Gastrocnemius medialis (tissue), 4 donors: ENCODE results near the gene HSDL2. TPM values are rescaled to one million over a fixed set of nuclear protein-coding genes. Genes with fewer than 3 reads are reported as not detected.

Experiments
- ATAC-seq, 2 donors: fragments of 150-250 bp; one replicate each; pipeline ENCODE4 v1.9.1; 2016
- DNase-seq, 2 donors: peaks; one replicate each; pipeline ENCODE4 v3.0.0-alpha.2; 2019
- H3K27ac ChIP-seq, 4 donors: fragments of 200-600 bp; sonication (generic); 1 replicate in 1 of 4; 2 replicates in 3 of 4; pipeline ENCODE4 v1.5.1; 2016 to 2018; ENCODE audit warnings: mild to moderate bottlenecking in 2 of 4, moderate library complexity in 1 of 4
- H3K27me3 ChIP-seq, 3 donors: fragments of 200-600 bp; sonication (generic) in 2 of 3; 1 replicate in 1 of 3; 2 replicates in 2 of 3; pipeline versions ENCODE4 v1.5.1 to v1.6.0; 2016 to 2019; ENCODE audit warnings: mild to moderate bottlenecking in 1 of 3, moderate library complexity in 1 of 3
- H3K36me3 ChIP-seq, 2 donors: fragments of 200-600 bp; sonication (generic) in 1 of 2; one replicate each; pipeline ENCODE4 v1.5.1; 2017 to 2018
- H3K4me1 ChIP-seq, 2 donors: fragments of 200-600 bp; sonication (generic) in 1 of 2; one replicate each; pipeline ENCODE4 v1.5.1; 2016 to 2017; ENCODE audit warnings: mild to moderate bottlenecking in 2 of 2
- H3K4me3 ChIP-seq, 4 donors: fragments of 200-600 bp; sonication (generic) in 3 of 4; 1 replicate in 1 of 4; 2 replicates in 3 of 4; pipeline ENCODE4 v1.5.1; 2016 to 2019; ENCODE audit warnings: mild to moderate bottlenecking in 2 of 4
- H3K9me3 ChIP-seq, 3 donors: fragments of 200-600 bp; sonication (generic) in 2 of 3; 1 replicate in 1 of 3; 2 replicates in 2 of 3; pipeline ENCODE4 v1.5.1; 2016 to 2019
- POLR2A ChIP-seq, 2 donors: fragments of 450-650 bp; IDR thresholded peaks; one replicate each; pipeline ENCODE4 v1.6.1; 2017; ENCODE audit warnings: antibody characterized with exemption in 2 of 2, mild to moderate bottlenecking in 2 of 2, moderate library complexity in 2 of 2
- in situ Hi-C, 4 donors: fragments of 200-750 bp; cut with MboI; loops; one replicate each; pipeline versions ENCODE4 v1.15.0 to v1.8.0; 2017; ENCODE audit warnings: low sequenced_read_pairs in 4 of 4
- intact Hi-C: fragments of 100-400 bp; cut with DNase I; formaldehyde crosslinking; loops from one replicate; pipeline ENCODE4 v1.15.1; 2023; ENCODE audit warnings: low total_unique reads
- total RNA-seq, 4 donors: library from RNA; depleted of rRNA; stranded (reverse); fragments of >200 nt; gene quantifications; one replicate each; pipeline versions ENCODE4 v1.1.0 to v1.2.3, GENCODE V29; 2016
- TF ChIP-seq, protein P1 (sequence below), 5 experiments: fragments of 450-650 bp in 3 of 5; fragments of 200-600 bp in 2 of 5; sonication (generic) in 2 of 5; IDR thresholded peaks in 4 of 5; conservative IDR thresholded peaks in 1 of 5; 1 replicate in 4 of 5; 2 replicates in 1 of 5; pipeline ENCODE4 v1.5.1; 2016 to 2019; ENCODE audit warnings: antibody characterized with exemption in 5 of 5, mild to moderate bottlenecking in 3 of 5, moderate library complexity in 3 of 5

Gene HSDL2
- total RNA-seq, 4 donors from 2014 or later = 68.9 to 106 (median 93.5) TPM

DNA sequence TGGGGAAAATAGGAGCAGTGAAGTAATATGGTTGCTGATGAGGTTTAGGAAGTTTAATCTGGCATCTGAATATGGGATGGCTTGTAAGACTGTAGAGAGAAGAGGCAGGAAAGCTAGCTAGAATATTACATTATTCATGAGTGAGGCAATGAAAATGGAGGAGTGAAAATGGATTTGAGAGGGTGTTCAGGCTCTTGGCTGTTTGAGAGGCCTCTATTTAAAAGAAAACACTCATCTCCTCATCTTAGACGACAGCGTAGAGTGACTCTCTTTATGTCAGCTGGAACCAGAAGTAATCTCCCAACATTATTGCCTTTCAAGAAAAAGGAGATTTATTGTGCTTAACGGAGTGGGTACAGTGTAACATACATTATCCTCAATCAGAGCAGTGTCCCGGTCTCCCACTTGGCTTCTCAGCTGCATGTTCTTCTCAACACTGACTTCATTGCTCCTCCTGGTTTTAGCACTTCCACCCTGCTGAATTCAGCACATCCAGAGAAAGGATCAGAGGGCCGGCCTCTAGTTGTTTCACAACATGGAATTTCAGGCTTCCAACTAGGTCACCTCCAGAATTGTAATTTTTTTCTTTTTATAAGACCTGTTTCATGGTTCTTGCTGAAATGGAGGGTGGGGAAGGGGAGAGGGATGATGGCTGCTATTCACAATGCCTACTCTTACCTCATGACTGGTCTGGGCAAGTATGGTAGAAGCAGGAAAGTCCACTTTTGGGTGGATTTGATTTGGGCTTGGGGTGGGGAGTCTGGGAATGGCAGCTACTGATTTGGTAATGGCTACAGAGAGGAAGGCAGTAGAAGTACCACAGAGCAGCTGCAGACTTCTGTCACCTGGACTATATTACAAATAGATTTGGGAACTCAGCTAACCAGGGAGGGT lies 53.8 kb downstream of the HSDL2 start:
- TF ChIP-seq POLR2A (IDR thresholded peaks at IDR 0.05) = no peak
- TF ChIP-seq, protein P1, sequence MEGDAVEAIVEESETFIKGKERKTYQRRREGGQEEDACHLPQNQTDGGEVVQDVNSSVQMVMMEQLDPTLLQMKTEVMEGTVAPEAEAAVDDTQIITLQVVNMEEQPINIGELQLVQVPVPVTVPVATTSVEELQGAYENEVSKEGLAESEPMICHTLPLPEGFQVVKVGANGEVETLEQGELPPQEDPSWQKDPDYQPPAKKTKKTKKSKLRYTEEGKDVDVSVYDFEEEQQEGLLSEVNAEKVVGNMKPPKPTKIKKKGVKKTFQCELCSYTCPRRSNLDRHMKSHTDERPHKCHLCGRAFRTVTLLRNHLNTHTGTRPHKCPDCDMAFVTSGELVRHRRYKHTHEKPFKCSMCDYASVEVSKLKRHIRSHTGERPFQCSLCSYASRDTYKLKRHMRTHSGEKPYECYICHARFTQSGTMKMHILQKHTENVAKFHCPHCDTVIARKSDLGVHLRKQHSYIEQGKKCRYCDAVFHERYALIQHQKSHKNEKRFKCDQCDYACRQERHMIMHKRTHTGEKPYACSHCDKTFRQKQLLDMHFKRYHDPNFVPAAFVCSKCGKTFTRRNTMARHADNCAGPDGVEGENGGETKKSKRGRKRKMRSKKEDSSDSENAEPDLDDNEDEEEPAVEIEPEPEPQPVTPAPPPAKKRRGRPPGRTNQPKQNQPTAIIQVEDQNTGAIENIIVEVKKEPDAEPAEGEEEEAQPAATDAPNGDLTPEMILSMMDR (IDR thresholded peaks at IDR 0.05 in 4 of 5, conservative IDR thresholded peaks at IDR 0.05 in 1 of 5) = no peak

DNA sequence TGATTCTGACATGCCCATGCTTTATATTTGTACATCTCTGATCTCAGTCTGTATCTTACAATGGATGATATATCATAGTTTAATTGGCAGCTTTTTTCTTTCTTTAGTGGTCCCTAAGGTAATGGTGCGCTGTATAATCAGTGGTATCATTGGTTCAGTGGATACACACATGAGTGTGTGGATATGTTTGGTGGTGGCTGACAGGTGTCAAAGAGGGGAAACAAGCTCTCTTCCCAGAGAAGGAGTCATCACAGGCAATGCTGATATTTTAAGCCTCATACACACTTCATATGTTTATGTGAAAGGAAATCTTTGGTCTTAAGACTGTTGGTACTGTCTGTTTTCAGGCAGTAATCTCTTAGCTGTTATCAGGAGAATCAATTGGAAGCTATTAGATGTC lies 54.6 kb downstream of the HSDL2 start:
- Histone ChIP-seq H3K27me3 (no peaks in the 10 kb centered on the region), H3K27ac (peak overlapping the region in 3 of 4 donors; percentile 11 to 53 (median 34)), H3K36me3 (peaks cover 0 to 6% of the 10 kb centered on the region in 2 donors), H3K9me3 (no peaks in the 10 kb centered on the region), H3K4me3 (no peak overlapping the region), H3K4me1 (no peaks in the 10 kb centered on the region)
- no peak for TF ChIP-seq POLR2A (IDR thresholded peaks at IDR 0.05)
- TF ChIP-seq, protein P1 (IDR thresholded peaks at IDR 0.05 in 4 of 5, conservative IDR thresholded peaks at IDR 0.05 in 1 of 5) = no peak
- DNase-seq = no peak
- intact Hi-C loops (no loop called here), in situ Hi-C loops (no loop called here)
- no peak for ATAC-seq

More for the DNA sequence above, 53.8 kb downstream of the HSDL2 start:
- DNase-seq = no peak
- Histone ChIP-seq H3K9me3 (no peaks in the 10 kb centered on the region), H3K4me3 (no peak overlapping the region), H3K4me1 (no peaks in the 10 kb centered on the region), H3K27me3 (no peaks in the 10 kb centered on the region), H3K27ac (peak overlapping the region in 3 of 4 donors; percentile 11 to 53 (median 34)), H3K36me3 (no peaks in the 10 kb centered on the region)
- intact Hi-C loops (no loop called here), in situ Hi-C loops (no loop called here)
- no peak for ATAC-seq

DNA sequence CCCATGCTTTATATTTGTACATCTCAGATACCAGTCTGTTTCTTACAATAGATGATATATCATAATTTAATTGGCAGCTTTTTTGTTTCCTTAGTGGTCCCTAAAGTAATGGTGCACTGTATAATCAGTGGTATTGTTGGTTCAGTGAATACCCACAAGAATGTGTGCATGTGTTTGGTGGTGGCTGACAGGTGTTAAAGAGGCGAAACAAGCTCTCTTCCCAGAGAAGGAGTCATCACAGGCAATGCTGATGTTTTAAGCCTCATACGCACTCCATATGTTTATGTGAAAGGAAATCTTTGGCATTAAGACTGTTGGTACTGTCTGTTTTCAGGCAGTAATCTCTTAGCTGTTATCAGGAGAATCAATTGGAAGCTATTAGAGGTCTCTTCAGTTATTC lies 57.5 kb downstream of the HSDL2 start:
- TF ChIP-seq POLR2A (IDR thresholded peaks at IDR 0.05) = no peak
- TF ChIP-seq, protein P1 (IDR thresholded peaks at IDR 0.05 in 4 of 5, conservative IDR thresholded peaks at IDR 0.05 in 1 of 5) = no peak
- H3K27me3 ChIP-seq = no peaks in the 10 kb centered on the region
- no peaks in the 10 kb centered on the region for H3K4me1 ChIP-seq
- H3K9me3 ChIP-seq = no peaks in the 10 kb centered on the region
- H3K4me3 ChIP-seq = no peak overlapping the region
- intact Hi-C loops = no loop called here
- no peak overlapping the region for H3K27ac ChIP-seq
- peaks cover 0 to 8% of the 10 kb centered on the region in 2 donors for H3K36me3 ChIP-seq
- no peak for DNase-seq
- ATAC-seq = no peak
- in situ Hi-C loops = no loop called here

DNA sequence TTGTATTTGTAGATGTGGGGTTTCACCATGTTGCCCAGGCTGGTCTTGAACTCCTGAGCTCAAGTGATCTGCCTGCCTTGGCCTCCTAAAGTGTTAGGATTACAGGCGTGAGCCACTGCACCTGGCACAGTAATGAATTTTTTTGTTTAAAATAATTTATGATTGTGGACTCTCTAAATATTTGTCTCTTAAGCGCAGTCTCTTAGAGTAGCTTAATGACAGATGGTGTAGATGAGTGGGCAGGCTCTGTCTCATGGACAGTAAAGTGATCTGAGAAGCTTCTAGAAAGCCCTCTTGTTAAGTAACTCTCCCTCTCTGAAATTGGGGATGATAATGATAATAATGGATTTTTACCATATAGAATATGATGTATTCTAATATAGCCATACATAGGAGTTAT lies 59.3 kb downstream of the HSDL2 start:
- Histone ChIP-seq H3K4me1 (no peaks in the 10 kb centered on the region), H3K27me3 (no peaks in the 10 kb centered on the region), H3K27ac (no peak overlapping the region), H3K36me3 (peaks cover 4 to 11% of the 10 kb centered on the region in 2 donors), H3K4me3 (no peak overlapping the region), H3K9me3 (no peaks in the 10 kb centered on the region)
- TF ChIP-seq POLR2A (IDR thresholded peaks at IDR 0.05) = no peak
- TF ChIP-seq, protein P1 (IDR thresholded peaks at IDR 0.05 in 4 of 5, conservative IDR thresholded peaks at IDR 0.05 in 1 of 5) = no peak
- in situ Hi-C loops (no loop called here), intact Hi-C loops (no loop called here)
- no peak for ATAC-seq
- DNase-seq = no peak
